Large intestine (tissue), 3 donors: ENCODE results near the gene CAMK2G. TPM values are rescaled to one million over a fixed set of nuclear protein-coding genes. Genes with fewer than 3 reads are reported as not detected.
"Not testable (repeated sequence)": the region's sequence is repeated elsewhere in the genome, so short reads cannot be mapped to it uniquely, and the experiment has no call there.

Source experiments
- DNase-seq, 2 donors: peaks; one replicate each; pipeline versions ENCODE4 v3.0.0 to v3.0.0-alpha.2; 2013
- H3K27ac ChIP-seq: one replicate; pipeline ENCODE4 v1.5.1; 2013; ENCODE audit warnings: low read length
- H3K27me3 ChIP-seq: 2 replicates; pipeline ENCODE4 v1.6.1; 2013; ENCODE audit warnings: low read length; ENCODE audit not compliant: control insufficient read depth, insufficient read depth
- H3K36me3 ChIP-seq: 2 replicates; pipeline ENCODE4 v1.6.1; 2013; ENCODE audit warnings: low read length; ENCODE audit not compliant: control insufficient read depth, insufficient read depth
- H3K4me1 ChIP-seq: one replicate; pipeline ENCODE4 v1.6.1; 2013; ENCODE audit warnings: low read length; ENCODE audit not compliant: control insufficient read depth, insufficient read depth
- H3K4me3 ChIP-seq: one replicate; pipeline ENCODE4 v1.5.1; 2013; ENCODE audit warnings: low read length
- H3K9me3 ChIP-seq: one replicate; pipeline ENCODE4 v1.6.1; 2013; ENCODE audit warnings: mild to moderate bottlenecking, low read depth, low read length, moderate library complexity; ENCODE audit not compliant: control insufficient read depth
- WGBS: methylation state at CpG from one replicate; pipeline ENCODE4 v1.1.5; 2013; ENCODE audit warnings: low lambda C conversion rate; ENCODE audit not compliant: insufficient coverage; 5-methylcytosine and 5-hydroxymethylcytosine counted together
- polyA plus RNA-seq: library from polyadenylated mRNA; unstranded; fragments of 120-200 nt; gene quantifications from one replicate; pipeline ENCODE4 v1.2.1, GENCODE V29; 2013

The CAMK2G gene
- polyA plus RNA-seq, 1 donor, result 44.6 TPM

GRCh38 chr10:73801253-73801590 lies 73.1 kb downstream of the CAMK2G start:
- DNase-seq, result no peak
- Histone ChIP-seq H3K4me3 (no peak overlapping the region), H3K9me3 (no peaks in the 10 kb centered on the region), H3K36me3 (peaks cover 93% of the 10 kb centered on the region), H3K27ac (no peak overlapping the region), H3K4me1 (no peaks in the 10 kb centered on the region), H3K27me3 (no peaks in the 10 kb centered on the region)
- WGBS, result no CpG with 5 or more reads among the region's 13 CpGs

GRCh38 chr10:73800560-73801252 lies 73.6 kb downstream of the CAMK2G start:
- Histone ChIP-seq H3K27me3 (no peaks in the 10 kb centered on the region), H3K9me3 (no peaks in the 10 kb centered on the region), H3K36me3 (peaks cover 91% of the 10 kb centered on the region), H3K4me1 (no peaks in the 10 kb centered on the region), H3K27ac (no peak overlapping the region), H3K4me3 (no peak overlapping the region)
- no CpG with 5 or more reads among the region's 20 CpGs for WGBS
- DNase-seq, result no peak

GRCh38 chr10:73799899-73800559 lies 74.3 kb downstream of the CAMK2G start:
- Histone ChIP-seq H3K36me3 (peaks cover 93% of the 10 kb centered on the region), H3K27ac (no peak overlapping the region), H3K9me3 (no peaks in the 10 kb centered on the region), H3K4me3 (no peak overlapping the region), H3K27me3 (no peaks in the 10 kb centered on the region), H3K4me1 (no peaks in the 10 kb centered on the region)
- DNase-seq, result no peak
- WGBS, result no CpG with 5 or more reads among the region's 9 CpGs

DNA sequence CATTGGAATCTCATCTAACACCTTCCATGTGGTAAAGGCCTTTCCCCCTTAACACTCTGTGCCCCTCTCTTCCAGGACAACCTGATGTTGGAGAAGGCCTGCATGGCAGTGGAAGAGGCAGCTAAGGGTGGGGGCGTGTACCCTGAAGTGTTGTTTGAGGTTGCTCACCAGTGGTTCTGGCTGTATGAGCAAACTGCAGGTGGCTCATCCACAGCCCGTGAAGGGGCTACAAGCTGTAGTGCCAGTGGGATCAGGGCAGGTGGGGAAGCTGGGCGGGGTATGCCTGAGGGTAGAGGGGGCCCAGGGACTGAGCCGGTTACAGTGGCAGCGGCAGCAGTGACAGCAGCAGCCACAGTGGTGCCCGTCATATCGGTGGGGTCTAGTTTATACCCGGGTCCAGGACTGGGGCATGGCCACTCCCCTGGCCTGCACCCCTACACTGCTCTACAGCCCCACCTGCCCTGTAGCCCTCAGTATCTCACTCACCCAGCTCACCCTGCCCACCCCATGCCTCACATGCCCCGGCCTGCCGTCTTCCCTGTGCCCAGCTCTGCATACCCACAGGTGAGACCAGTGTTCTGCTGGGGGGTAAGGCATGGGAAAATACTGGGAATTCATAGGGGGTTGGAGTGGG lies 75.3 kb downstream of the CAMK2G start:
- no peak overlapping the region for H3K4me3 ChIP-seq
- WGBS, result no CpG with 5 or more reads among the region's 10 CpGs
- no peaks in the 10 kb centered on the region for H3K27me3 ChIP-seq
- H3K27ac ChIP-seq, result no peak overlapping the region
- no peak for DNase-seq
- H3K4me1 ChIP-seq, result no peaks in the 10 kb centered on the region
- H3K36me3 ChIP-seq, result peaks cover 96% of the 10 kb centered on the region
- no peaks in the 10 kb centered on the region for H3K9me3 ChIP-seq

DNA sequence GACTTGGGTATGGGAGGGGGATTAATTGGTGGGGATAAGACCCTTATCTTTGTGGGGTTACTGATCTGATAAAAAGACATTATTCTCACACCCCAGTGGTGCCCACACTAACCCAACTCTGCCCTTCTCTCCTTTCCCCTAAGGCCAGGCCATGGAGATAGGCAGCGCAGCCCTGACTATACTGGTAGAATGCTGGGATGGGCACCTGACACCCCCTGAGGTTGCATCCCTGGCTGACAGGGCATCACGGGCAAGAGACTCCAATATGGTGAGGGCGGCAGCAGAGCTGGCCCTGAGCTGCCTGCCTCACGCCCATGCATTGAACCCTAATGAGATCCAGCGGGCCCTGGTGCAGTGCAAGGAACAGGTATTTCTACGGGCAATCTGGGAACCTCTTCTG lies 76.3 kb downstream of the CAMK2G start:
- no peak overlapping the region for H3K27ac ChIP-seq
- peaks cover 96% of the 10 kb centered on the region for H3K36me3 ChIP-seq
- no peak for DNase-seq
- no peaks in the 10 kb centered on the region for H3K9me3 ChIP-seq
- H3K4me1 ChIP-seq, result no peaks in the 10 kb centered on the region
- no CpG with 5 or more reads among the region's 6 CpGs for WGBS
- H3K27me3 ChIP-seq, result no peaks in the 10 kb centered on the region
- H3K4me3 ChIP-seq, result no peak overlapping the region

DNA sequence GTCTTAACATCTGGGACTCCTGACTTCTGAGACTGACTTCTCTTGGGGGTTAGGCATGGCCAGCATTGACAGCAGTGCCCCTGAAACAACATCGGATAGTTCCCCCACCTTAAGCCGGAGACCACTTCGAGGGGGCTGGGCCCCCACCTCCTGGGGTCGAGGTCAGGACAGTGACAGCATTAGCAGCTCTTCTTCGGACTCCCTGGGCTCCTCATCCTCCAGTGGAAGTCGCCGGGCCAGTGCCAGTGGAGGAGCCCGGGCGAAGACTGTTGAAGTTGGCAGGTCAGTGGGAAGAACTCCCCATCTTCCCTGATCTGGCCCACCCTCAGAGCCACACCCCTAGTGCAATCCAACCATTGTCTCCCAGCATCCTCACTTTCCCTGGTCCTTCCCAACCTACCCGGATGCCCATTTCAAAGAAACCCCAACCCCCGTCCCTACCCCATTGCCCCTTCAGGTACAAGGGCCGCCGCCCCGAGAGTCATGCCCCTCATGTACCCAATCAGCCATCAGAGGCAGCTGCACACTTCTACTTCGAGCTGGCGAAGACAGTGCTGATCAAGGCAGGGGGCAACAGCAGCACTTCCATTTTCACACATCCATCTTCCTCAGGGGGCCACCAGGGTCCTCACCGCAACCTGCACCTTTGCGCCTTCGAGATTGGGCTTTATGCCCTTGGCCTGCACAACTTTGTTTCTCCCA lies 76.9 kb downstream of the CAMK2G start:
- H3K36me3 ChIP-seq, result peaks cover 96% of the 10 kb centered on the region
- DNase-seq, result no peak
- no peaks in the 10 kb centered on the region for H3K4me1 ChIP-seq
- no peaks in the 10 kb centered on the region for H3K27me3 ChIP-seq
- no CpG with 5 or more reads among the region's 19 CpGs for WGBS
- H3K9me3 ChIP-seq, result no peaks in the 10 kb centered on the region
- H3K4me3 ChIP-seq, result no peak overlapping the region
- H3K27ac ChIP-seq, result no peak overlapping the region

DNA sequence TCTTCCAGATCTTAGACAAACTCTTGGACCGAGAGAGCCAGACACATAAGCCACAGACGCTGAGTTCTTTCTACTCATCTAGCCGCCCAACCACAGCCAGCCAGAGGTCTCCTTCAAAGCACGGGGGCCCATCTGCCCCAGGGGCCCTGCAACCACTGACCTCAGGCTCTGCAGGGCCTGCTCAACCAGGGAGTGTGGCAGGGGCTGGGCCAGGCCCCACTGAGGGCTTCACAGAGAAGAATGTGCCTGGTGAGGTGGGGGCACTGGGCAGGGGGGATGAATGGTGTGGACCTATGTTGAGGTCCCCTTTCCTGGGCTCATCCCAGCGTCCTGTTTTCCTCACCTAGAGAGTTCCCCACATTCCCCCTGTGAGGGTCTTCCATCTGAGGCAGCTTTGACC lies 77.6 kb downstream of the CAMK2G start:
- WGBS, result no CpG with 5 or more reads among the region's 5 CpGs
- DNase-seq, result no peak

DNA sequence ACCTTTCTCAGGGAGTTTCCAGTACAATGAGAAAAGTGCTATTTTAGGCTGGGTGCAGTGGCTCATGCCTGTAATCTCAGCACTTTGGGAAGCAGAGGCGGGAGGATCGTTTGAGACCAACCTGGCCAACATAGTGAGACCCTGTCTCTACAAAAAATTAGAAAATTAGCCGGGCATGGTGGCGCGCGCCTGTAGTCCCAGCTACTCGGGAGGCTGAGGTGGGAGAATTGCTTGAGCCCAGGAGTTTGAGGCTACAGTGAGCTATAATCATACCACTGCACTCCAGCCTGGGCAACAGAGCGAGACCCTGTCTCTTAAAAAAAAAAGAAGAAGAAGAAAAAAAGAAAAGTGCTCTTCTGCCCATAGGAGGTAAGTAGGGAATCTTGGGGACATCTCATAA lies 78.3 kb downstream of the CAMK2G start:
- not testable (repeated sequence) for H3K9me3 ChIP-seq, H3K4me1 ChIP-seq, H3K27me3 ChIP-seq, H3K4me3 ChIP-seq, DNase-seq, H3K27ac ChIP-seq
- H3K36me3 ChIP-seq, result peaks cover 96% of the 10 kb centered on the region
- WGBS, result no CpG with 5 or more reads among the region's 8 CpGs

More for the DNA sequence above, 77.6 kb downstream of the CAMK2G start:
- peaks cover 96% of the 10 kb centered on the region for H3K36me3 ChIP-seq
- no peak overlapping the region for H3K27ac ChIP-seq
- no peaks in the 10 kb centered on the region for H3K27me3 ChIP-seq
- H3K4me3 ChIP-seq, result no peak overlapping the region
- no peaks in the 10 kb centered on the region for H3K4me1 ChIP-seq
- no peaks in the 10 kb centered on the region for H3K9me3 ChIP-seq

- not testable (repeated sequence) for H3K9me3 ChIP-seq, H3K4me3 ChIP-seq, H3K27me3 ChIP-seq, H3K27ac ChIP-seq, DNase-seq, H3K4me1 ChIP-seq
- no CpG with 5 or more reads among the region's 10 CpGs for WGBS
- peaks cover 96% of the 10 kb centered on the region for H3K36me3 ChIP-seq
Observed at GRCh38 chr10:73795491-73795890, 78.9 kb downstream of the CAMK2G start.

- H3K4me1 ChIP-seq, result no peaks in the 10 kb centered on the region
- H3K9me3 ChIP-seq, result no peaks in the 10 kb centered on the region
- no peak overlapping the region for H3K27ac ChIP-seq
- WGBS, result no CpG with 5 or more reads among the region's 5 CpGs
- no peaks in the 10 kb centered on the region for H3K27me3 ChIP-seq
- no peak overlapping the region for H3K4me3 ChIP-seq
- H3K36me3 ChIP-seq, result peaks cover 94% of the 10 kb centered on the region
- no peak for DNase-seq
Observed at GRCh38 chr10:73793456-73793855, 80.9 kb downstream of the CAMK2G start.
